Dendritic cell treated with granulocyte-macrophage colony-stimulating factor and Interleukin-4, amounts not matched to agents 40 ng/mL and 50 ng/mL, for 4 days (primary cell): ENCODE data around the gene LYPD5.
A peak's percentile ranks its signal among the peaks of the same experiment; 100 is the strongest.

Experiments used
- H3K27ac Mint-ChIP-seq: one replicate; pipeline ENCODE4 v1.8.0; 2022; ENCODE audit warnings: mild to moderate bottlenecking, mixed read lengths
- H3K27me3 Mint-ChIP-seq: one replicate; pipeline ENCODE4 v1.8.0; 2022; ENCODE audit warnings: mild to moderate bottlenecking, mixed read lengths
- H3K36me3 Mint-ChIP-seq: one replicate; pipeline ENCODE4 v1.8.0; 2022; ENCODE audit warnings: low read depth, mixed read lengths
- H3K4me1 Mint-ChIP-seq: one replicate; pipeline ENCODE4 v1.8.0; 2022; ENCODE audit warnings: low read depth, mixed read lengths
- H3K4me3 Mint-ChIP-seq: one replicate; pipeline ENCODE4 v1.8.0; 2022; ENCODE audit warnings: mild to moderate bottlenecking, moderate library complexity, mixed read lengths
- H3K9me3 Mint-ChIP-seq: one replicate; pipeline ENCODE4 v1.8.0; 2022; ENCODE audit warnings: mixed read lengths
- intact Hi-C: fragments of 100-400 bp; cut with micrococcal nuclease; formaldehyde crosslinking; loops from one replicate; pipeline ENCODE4 v1.15.0; 2022

The LYPD5 gene

DNA sequence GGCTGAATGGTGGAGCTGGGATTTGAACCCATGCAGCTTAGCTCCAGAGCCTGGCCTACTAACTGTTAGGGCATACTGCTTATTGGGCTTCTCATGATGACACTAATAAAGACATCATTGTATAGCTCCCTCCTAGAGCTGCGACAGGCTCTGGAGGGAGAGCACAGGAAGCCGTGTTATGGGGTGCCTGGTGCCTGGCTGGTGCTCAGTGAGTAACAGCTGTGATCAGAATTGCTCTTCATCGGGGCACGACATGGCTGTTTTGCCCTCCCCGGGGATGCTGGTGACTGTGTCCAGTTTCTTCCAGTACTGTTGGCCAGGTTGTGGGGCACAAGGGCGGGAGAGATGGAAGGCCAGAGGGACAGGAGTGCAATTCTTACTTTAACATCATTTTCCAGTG is 5.1 kb downstream of the LYPD5 start:
- H3K27ac Mint-ChIP-seq, result no peak overlapping the region
- no peaks in the 10 kb centered on the region for H3K36me3 Mint-ChIP-seq
- H3K4me3 Mint-ChIP-seq, result no peak overlapping the region
- no peaks in the 10 kb centered on the region for H3K9me3 Mint-ChIP-seq
- peaks cover 61% of the 10 kb centered on the region for H3K27me3 Mint-ChIP-seq
- peaks cover 34% of the 10 kb centered on the region for H3K4me1 Mint-ChIP-seq
- intact Hi-C loops, result no loop called here

DNA sequence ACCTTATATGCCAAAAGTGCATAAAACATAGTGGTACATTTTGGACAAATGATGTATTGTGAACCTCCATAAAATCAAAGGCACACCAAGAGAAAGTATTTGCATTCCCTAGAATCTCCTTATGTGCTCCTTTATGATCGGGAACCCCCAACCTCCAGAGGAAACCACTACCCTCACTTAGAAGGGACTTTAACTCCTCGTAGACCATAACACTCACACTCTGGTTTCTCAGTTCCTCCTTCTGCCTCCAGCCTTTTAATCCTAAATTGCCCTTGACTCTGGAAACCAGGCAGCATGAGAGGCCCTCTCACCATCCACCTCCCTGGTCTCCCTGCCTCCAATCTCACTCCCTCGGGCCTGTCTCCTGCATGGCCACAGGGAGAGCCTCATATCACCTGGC is 11.7 kb downstream of the LYPD5 start:
- H3K36me3 Mint-ChIP-seq, result no peaks in the 10 kb centered on the region
- H3K4me3 Mint-ChIP-seq, result no peak overlapping the region
- intact Hi-C loops, result no loop called here
- H3K27me3 Mint-ChIP-seq, result peaks cover 21% of the 10 kb centered on the region
- H3K4me1 Mint-ChIP-seq, result peaks cover 15% of the 10 kb centered on the region
- no peaks in the 10 kb centered on the region for H3K9me3 Mint-ChIP-seq
- no peak overlapping the region for H3K27ac Mint-ChIP-seq

DNA sequence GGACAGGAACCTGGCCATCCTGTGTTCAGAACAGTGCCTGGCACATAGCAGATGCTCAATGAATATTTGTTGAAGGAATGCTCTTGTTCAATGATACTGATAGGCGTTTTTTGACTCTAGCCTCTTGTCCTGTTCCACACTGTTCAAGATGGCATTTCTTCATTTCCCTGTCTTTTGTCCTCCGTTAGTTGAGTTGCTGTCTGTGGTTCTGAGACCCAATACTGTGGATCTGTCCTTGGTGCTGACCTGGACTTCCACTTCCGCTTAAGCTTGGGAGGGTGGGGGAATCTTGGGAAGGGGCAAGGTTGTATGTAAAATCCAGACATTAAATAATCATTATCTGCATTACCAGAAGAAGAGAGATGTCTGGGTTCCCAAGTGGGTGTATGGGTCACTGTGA is 13.2 kb downstream of the LYPD5 start:
- H3K36me3 Mint-ChIP-seq, result no peaks in the 10 kb centered on the region
- H3K27me3 Mint-ChIP-seq, result peaks cover 17% of the 10 kb centered on the region
- H3K4me3 Mint-ChIP-seq, result no peak overlapping the region
- no peak overlapping the region for H3K27ac Mint-ChIP-seq
- peaks cover 28% of the 10 kb centered on the region for H3K4me1 Mint-ChIP-seq
- intact Hi-C loops, result loop anchor here (10.0 kb wide), 1 partner anchor 124 kb away; no protein-coding TSS in a partner anchor
- no peaks in the 10 kb centered on the region for H3K9me3 Mint-ChIP-seq

DNA sequence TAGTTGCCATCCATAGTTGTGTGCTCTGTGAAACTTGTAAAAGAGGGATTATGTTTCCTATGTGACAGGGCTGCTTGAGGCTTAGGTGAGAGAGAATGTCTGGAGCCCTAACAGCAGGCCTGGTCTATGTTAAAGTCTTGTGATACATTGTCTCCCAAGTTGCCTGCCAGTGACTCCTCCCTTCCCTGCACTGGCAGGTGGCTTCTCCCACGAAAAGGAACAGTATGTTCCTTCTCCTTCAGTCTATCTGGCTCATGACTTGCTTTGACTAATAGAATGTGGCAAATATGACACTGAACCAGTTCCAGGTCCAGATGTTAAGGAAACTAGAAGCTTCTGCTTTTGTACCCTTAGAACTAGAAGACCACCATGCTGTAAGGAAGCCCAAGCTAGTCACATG is 15.6 kb downstream of the LYPD5 start:
- peaks cover 44% of the 10 kb centered on the region for H3K4me1 Mint-ChIP-seq
- H3K9me3 Mint-ChIP-seq, result no peaks in the 10 kb centered on the region
- no peaks in the 10 kb centered on the region for H3K36me3 Mint-ChIP-seq
- no peak overlapping the region for H3K4me3 Mint-ChIP-seq
- intact Hi-C loops, result loop anchor here (10.0 kb wide), 1 partner anchor 122 kb away; no protein-coding TSS in a partner anchor
- peaks cover 3% of the 10 kb centered on the region for H3K27me3 Mint-ChIP-seq
- H3K27ac Mint-ChIP-seq, result no peak overlapping the region

DNA sequence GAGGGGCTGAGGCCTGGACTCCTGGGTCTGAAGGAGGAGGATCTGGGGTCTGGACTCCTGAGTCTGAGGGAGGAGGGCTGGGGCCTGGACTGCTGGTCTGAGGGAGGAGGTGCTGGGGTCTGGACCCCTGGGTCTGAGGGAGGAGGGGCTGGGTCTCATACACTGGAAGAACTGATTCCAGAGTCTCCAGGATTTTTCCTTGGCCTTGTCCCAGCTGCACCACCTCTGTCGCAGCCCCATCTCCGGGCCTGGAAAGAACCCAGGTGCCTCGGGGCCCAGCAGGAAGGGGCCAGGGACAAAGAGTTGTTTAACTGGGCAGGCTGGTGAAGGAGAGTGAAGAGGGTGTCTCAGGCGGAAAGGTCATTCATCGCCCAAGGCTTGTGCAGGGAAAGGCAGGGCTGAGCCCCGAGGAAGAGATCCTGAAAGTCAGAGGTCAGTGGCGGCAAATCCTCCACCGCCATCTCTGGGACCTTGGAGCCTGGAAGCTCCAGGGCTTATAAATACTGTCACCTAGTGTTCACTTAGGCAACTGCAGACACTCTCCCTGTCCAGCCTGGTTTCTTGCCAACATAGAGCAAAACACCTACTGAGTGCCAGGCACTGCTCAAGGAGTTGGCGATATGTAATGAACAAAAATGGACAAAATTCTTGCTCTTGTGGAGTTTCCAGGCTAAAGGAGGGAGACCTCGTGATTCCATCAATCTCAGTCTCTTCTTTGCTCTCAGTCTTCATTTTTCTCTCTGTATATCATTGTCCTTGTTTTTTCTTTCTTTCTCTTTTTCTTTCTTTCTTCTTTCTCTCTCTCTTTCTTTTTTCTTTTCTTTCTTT is 17.1 kb downstream of the LYPD5 start:
- Mint-ChIP-seq H3K9me3 (no peaks in the 10 kb centered on the region), H3K4me3 (no peak overlapping the region), H3K27ac (peak overlapping the region; percentile 0), H3K36me3 (no peaks in the 10 kb centered on the region), H3K27me3 (no peaks in the 10 kb centered on the region), H3K4me1 (peaks cover 47% of the 10 kb centered on the region)
- intact Hi-C loops, result loop anchor here (1.0 to 10.0 kb wide), 3 partner anchors 18 to 120 kb away; no protein-coding TSS in a partner anchor

GRCh38 chr19:43784241-43784980 is 17.8 kb downstream of the LYPD5 start:
- Mint-ChIP-seq H3K4me3 (no peak overlapping the region), H3K27ac (peak overlapping the region; percentile 0), H3K9me3 (no peaks in the 10 kb centered on the region), H3K27me3 (no peaks in the 10 kb centered on the region), H3K36me3 (no peaks in the 10 kb centered on the region), H3K4me1 (peaks cover 53% of the 10 kb centered on the region)
- intact Hi-C loops, result loop anchor here (2.0 to 10.0 kb wide), 2 partner anchors 18 to 120 kb away; no protein-coding TSS in a partner anchor

- H3K36me3 Mint-ChIP-seq, result no peaks in the 10 kb centered on the region
- no peaks in the 10 kb centered on the region for H3K27me3 Mint-ChIP-seq
- H3K4me1 Mint-ChIP-seq, result peaks cover 60% of the 10 kb centered on the region
- no peak overlapping the region for H3K4me3 Mint-ChIP-seq
- intact Hi-C loops, result loop anchor here (2.0 to 10.0 kb wide), 2 partner anchors 17 to 119 kb away; no protein-coding TSS in a partner anchor
- no peaks in the 10 kb centered on the region for H3K9me3 Mint-ChIP-seq
- peak overlapping the region; percentile 0 for H3K27ac Mint-ChIP-seq
Measured at GRCh38 chr19:43783636-43784035, 18.6 kb downstream of the LYPD5 start.

DNA sequence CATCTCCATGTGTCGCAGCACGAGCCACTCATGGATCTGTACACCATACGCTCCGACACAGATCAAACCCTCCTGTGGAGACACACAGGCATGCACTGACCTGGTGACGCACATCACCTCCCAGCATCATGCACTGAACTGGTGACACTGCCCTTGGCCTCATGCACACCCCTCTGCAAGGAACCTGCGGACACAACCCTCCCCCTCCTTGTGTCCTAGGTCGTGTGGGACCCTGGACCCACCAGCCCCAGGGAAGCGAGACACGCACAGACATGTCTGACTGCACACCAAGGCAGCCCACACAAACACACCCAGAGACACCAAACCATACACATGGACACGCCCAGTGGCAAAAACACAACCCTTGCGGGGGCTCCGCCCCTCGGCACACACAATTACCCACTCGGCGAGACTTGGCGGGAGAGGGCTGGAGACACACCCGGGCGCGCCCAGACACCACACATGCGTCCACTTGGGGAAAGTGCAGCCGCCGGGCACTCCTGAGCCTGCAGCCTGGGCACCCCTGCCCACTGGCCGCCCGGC is 19.5 kb downstream of the LYPD5 start:
- H3K4me1 Mint-ChIP-seq, result peaks cover 69% of the 10 kb centered on the region
- H3K36me3 Mint-ChIP-seq, result no peaks in the 10 kb centered on the region
- peak overlapping the region; percentile 6 for H3K27ac Mint-ChIP-seq
- no peaks in the 10 kb centered on the region for H3K9me3 Mint-ChIP-seq
- no peak overlapping the region for H3K4me3 Mint-ChIP-seq
- H3K27me3 Mint-ChIP-seq, result no peaks in the 10 kb centered on the region
- intact Hi-C loops, result loop anchor here (10.0 kb wide), 1 partner anchor 118 kb away; no protein-coding TSS in a partner anchor

DNA sequence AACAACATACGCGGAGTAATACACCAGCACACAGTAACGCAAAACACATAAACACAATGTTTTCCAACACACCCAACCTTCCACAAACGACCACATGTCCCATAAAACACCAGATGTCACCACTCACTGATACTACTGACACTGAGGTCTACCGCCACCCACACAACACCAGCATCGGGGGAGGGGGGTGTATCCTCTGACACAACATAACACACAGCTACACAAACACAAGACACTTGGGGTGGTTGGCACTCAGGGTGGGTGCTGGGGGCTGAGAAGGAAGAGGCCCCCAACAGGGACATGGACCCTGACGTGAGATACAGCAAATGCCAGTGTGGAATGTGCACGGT is 20.0 kb downstream of the LYPD5 start:
- peak overlapping the region; percentile 6 for H3K27ac Mint-ChIP-seq
- no peaks in the 10 kb centered on the region for H3K36me3 Mint-ChIP-seq
- intact Hi-C loops, result loop anchor here (10.0 kb wide), 1 partner anchor 117 kb away; no protein-coding TSS in a partner anchor
- H3K27me3 Mint-ChIP-seq, result no peaks in the 10 kb centered on the region
- no peaks in the 10 kb centered on the region for H3K9me3 Mint-ChIP-seq
- peaks cover 74% of the 10 kb centered on the region for H3K4me1 Mint-ChIP-seq
- no peak overlapping the region for H3K4me3 Mint-ChIP-seq

DNA sequence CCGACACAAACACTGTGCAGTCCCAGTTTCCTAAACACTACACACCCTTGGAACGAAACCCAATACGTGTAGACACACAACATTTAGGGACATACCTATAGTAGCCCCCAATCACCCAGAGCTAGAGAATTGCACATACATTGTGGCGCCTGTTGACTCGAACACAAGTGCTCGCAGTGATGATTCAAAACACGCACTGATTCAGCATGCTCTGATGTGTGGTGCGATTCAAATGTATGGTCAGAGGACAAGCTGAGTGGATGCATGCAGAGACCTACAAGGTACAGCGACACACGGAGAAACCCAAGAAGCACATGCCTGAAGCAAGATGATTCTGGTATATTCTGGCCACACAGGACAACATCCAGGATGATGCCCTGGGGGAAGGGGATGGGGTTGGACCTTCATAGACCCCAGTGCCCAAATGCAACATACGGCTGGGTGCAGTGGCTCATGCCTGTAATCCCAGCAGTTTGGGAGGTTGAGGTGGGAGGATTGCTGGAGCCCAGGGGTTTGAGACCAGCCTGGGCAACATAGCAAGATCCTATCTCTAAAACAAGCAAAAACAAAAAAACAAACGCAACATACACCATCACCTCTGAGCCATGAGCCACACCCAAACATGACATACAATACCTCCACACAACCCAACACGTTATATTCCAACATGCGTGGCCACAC is 20.5 kb downstream of the LYPD5 start:
- intact Hi-C loops, result loop anchor here (10.0 kb wide), 1 partner anchor 117 kb away; no protein-coding TSS in a partner anchor
- H3K4me3 Mint-ChIP-seq, result no peak overlapping the region
- H3K36me3 Mint-ChIP-seq, result no peaks in the 10 kb centered on the region
- peaks cover 79% of the 10 kb centered on the region for H3K4me1 Mint-ChIP-seq
- H3K9me3 Mint-ChIP-seq, result no peaks in the 10 kb centered on the region
- peak overlapping the region; percentile 94 for H3K27ac Mint-ChIP-seq
- no peaks in the 10 kb centered on the region for H3K27me3 Mint-ChIP-seq

DNA sequence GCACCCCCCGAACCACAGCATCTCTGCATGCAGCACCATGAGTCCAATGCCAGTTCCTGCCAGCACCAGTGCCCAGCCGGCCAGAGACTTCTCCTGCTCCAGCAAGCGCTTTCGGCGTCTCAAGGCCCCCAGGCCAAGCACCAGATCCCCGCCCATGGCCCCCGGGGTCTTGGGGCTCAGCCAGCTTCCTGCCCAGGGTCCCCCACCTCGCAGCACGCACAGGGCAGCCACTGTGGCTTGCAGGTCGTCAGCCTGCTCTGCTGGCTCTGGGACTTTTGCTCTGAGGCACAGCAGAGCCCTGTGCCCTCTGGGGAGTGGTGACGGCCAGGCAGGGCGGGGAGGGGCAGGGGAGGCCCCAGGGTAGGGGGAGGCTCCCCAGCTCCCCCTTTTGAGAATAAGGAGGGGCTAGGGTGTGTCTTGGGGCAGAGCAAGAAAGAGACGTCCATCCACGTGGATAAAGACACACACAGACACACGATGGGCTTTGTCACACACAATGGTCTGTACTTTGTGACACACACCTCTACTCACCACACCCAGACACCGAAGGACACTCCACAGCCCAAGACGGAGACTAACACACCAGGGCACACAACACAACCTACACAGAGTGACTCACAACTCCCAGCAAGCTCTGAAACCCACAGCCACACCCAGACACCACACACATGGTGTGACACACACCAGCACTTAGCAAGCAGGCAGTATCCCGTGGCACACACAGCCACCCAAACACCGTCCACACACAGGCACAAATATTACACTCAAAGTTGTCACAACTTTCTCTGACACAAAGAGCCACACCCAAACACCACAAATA is 21.3 kb downstream of the LYPD5 start, which contains the start of gene KCNN4:
KCNN4 (minus strand) TSS at position 268 of the 820 bp plus-strand sequence; CDS start at position 156, 112 bp downstream.
- peak within 1 kb of the TSS; percentile 94 for H3K27ac Mint-ChIP-seq
- H3K4me3 Mint-ChIP-seq, result peak within 1 kb of the TSS; percentile 79
- H3K4me1 Mint-ChIP-seq, result peaks cover 88% of the 10 kb centered on the region
- H3K9me3 Mint-ChIP-seq, result no peaks in the 10 kb centered on the region
- peaks cover 5% of the 10 kb centered on the region for H3K36me3 Mint-ChIP-seq
- intact Hi-C loops, result loop anchor here (10.0 kb wide), 1 partner anchor 116 kb away; no protein-coding TSS in a partner anchor
- no peaks in the 10 kb centered on the region for H3K27me3 Mint-ChIP-seq

GRCh38 chr19:43779820-43780219 is 22.4 kb downstream of the LYPD5 start:
- peak overlapping the region; percentile 79 for H3K4me3 Mint-ChIP-seq
- no peaks in the 10 kb centered on the region for H3K27me3 Mint-ChIP-seq
- peak overlapping the region; percentile 94 for H3K27ac Mint-ChIP-seq
- H3K4me1 Mint-ChIP-seq, result peaks cover 93% of the 10 kb centered on the region
- intact Hi-C loops, result loop anchor here (10.0 kb wide), 1 partner anchor 115 kb away; no protein-coding TSS in a partner anchor
- no peaks in the 10 kb centered on the region for H3K9me3 Mint-ChIP-seq
- peaks cover 14% of the 10 kb centered on the region for H3K36me3 Mint-ChIP-seq
